ENCODE measurements around the gene IL12B. TPM values are rescaled to one million over a fixed set of nuclear protein-coding genes. Genes with fewer than 3 reads are reported as not detected.
"Not testable (repeated sequence)": the region's sequence is repeated elsewhere in the genome, so short reads cannot be mapped to it uniquely, and the experiment has no call there.

Gene IL12B
- total RNA-seq, 2 experiments from 2014 or later, result not detected

DNA sequence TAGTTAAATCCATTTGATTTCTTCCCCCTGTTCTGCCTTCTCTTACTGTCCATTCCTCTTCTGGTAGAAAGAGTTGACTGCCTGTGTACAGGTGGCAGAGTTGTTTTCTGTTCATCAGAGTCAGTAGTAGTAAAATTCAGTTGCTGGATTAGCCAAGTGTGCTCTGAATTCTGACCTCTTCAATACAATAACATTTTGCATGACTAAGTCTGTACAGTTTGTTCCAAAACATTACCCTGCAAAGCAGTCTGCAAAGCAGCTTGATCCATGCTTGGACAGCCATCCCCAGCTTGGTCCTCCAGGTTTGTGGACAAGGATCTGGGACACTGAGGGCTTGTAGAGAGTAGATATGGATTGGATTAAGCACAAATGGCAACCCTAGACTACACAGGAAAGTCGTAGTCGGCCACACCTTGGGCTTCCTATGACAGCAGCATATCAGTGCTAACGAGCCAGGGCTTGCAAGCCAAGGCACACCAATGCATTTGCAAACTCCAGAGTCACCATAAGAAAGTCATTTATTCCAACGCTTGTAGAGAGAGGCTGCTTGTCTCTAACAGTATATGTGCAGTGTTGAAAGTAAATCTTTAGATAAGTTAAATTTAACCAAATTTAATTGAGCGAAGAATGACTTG, 25.2 kb downstream of the IL12B start:
- ChIA-PET CTCF (no interaction called here), POLR2A (interaction anchor here (0.6 kb wide), 1 partner anchor 70 kb away, joined by 3 read pairs; no protein-coding TSS in a partner anchor)

DNA sequence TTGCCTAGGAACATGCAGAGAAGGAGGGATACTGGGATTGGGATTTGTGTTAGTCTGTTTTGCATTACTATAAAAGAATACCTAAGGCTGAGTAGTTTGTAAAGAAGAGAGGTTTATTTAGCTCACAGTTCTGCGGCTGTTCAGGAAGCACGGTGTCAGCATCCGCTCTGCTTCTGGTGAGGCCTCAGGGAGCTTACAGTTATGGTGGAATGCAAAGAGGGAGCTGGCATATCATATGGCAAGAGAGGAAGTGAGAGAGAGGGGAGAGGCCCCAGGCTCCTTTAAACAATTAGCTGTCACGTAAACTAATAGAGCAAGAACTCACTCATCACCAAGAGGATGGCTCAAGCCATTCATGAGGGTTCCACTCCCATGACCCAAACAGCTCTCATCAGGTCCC, 27.0 kb downstream of the IL12B start:
- CTCF ChIA-PET, result no interaction called here

DNA sequence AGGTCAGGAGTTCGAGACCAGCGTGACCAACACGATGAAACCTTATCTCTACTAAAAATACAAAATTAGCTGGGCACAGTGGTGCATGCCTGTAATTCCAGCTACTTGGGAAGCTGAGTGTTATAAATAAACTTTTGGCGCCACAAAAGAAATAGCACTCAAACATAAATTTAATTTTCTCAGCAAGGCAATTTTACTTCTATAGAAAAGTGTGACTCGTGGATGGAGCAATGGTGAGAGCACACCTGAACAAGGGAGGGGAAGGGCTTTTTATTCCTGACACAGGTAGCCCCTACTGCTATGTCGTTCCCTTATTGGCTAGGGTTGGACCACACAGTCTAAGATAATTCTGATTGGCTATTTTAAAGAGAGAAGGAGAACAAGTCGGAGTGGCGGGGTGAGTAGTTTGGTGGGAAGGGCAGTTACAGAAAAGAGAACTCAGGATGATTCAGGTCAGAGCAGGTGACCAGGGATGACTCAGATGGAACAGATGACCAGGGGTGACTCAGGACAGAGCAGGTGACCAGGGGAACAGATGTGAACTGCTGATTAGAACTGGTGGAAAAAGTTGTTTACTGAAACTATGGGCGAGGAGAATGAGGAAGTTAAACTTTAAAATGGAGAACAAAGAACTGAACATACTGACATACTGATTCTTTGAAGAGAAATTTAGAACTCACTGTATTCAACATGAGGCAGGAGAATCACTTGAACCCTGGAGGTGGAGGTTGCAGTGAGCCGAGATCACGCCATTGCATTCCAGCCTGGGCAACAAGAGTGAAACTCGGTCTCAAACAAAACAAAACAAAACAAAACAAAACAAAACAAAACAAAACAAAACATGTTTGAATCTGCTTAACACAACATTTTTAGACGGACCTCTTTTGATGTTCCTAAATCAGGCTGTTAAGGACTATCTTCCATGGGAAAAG, 28.1 kb downstream of the IL12B start:
- CTCF ChIA-PET, POLR2A ChIA-PET: not testable (repeated sequence)

More for the DNA sequence above, 27.0 kb downstream of the IL12B start:
- POLR2A ChIA-PET, result no interaction called here

DNA sequence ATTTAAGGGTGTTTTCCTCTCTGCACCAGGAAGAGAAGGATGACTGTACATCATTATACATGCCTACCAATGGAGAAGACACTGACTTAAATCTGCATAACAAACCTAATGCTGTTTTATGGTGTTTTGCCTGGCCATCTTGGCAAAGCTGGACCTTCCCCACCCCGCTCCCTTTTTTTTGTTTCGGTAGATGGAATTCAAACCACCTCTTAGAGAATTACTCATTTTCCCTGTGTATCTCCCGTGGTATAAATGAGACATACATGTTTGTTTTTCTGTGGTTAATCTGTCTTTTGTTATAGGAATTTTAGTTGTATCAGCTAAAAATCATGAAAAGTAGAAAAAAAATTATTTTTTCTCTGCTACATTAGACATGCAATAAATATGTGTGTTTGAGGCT, 28.8 kb downstream of the IL12B start:
- CTCF ChIA-PET, result interaction anchor here (1.4 kb wide), 1 partner anchor 145 kb away, joined by 3 read pairs; no protein-coding TSS in a partner anchor
- POLR2A ChIA-PET, result no interaction called here

DNA sequence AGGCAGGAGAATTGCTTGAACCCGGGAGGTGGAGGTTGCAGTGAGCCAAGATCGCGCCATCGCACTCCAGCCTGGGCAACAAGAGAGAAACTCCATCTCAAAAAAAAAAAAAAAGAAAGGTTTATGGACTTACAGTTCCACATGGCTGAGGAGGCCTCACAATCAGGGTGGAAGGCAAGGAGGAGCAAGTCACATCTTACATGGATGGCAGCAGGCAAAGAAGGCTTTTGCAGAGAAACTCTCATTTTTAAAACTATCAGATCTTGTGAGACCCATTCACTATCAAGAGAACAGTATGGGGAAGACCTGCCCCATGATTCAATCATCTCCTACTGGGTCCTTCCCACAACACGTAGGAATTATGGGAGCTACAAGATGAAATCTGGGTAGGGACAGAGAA, 33.0 kb downstream of the IL12B start:
- CTCF ChIA-PET, result not testable (repeated sequence)
- POLR2A ChIA-PET, result interaction anchor here (0.7 kb wide), 1 partner anchor 524 kb away, joined by 3 read pairs; no protein-coding TSS in a partner anchor

DNA sequence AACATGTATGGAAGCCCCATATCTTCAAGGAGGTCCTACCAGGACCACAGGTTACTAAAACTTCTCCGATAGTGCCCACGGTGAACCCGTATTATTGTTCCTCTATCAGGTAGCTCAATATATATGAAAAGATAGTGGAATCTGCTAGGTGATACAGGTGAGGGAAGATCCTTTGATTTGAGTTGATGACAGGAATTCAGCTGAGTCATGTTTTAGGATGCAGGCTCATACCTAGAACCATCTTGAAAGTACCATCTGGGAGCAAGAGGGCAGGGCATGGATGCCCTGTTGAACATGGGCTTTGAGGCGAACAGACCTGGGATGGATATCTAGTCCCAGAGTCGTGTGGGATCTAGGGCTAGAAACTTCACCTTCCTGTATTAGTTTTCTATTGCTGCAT, 35.4 kb downstream of the IL12B start:
- ChIA-PET CTCF (no interaction called here), POLR2A (no interaction called here)

DNA sequence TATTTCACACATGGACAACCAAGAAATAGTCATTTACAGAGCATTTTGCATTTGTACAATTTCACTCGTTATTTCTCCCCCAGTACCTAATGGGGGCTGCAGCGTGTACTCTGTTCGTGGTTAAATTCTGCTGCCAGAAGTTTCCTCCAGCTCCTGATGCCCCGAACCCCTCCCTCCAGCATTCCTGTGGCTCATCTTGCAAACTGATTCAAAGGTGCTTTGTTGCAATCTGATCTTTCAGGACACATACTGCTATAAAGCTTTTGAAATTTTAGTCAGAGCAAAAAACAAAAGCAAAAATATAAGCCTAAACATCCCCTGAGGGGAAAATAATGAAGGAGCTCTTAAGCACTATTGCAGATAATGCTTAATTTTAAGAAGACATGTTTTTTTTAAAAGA, 39.5 kb downstream of the IL12B start:
- CTCF ChIA-PET, result no interaction called here
- POLR2A ChIA-PET, result no interaction called here

DNA sequence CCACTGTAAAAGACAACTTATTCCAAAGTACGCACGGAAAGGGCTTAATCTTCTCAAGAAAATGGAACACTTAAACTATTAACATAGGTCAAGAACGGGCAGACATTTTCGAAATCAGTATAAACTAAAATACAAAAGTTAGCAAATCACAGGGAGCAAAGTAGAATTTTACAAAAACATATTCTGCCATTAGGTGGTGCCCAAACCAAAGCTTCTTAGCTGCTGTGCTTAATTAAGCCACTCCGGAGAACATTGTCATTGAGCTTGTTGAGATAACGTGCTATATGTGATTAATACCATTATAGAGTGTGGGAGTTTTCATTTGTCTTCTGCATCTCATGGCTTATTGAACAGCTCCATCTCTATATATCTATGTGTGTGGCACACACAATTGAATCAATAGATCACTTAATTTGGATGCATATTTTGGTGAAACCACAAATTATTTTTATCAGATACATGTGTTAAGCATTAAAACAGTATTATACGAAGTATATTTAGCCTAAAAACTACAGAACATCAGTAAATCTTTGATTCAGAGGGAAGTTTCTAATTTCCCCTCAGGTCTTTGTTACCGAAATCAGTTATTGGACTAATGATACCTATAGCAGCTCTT, 43.8 kb downstream of the IL12B start:
- POLR2A ChIA-PET, result interaction anchor here (0.6 kb wide), 2 partner anchors 12 to 1461 kb away, joined by 3 to 5 read pairs; no protein-coding TSS in a partner anchor
- CTCF ChIA-PET, result interaction anchor here (0.9 kb wide), 1 partner anchor 25 kb away, joined by 3 read pairs; no protein-coding TSS in a partner anchor

DNA sequence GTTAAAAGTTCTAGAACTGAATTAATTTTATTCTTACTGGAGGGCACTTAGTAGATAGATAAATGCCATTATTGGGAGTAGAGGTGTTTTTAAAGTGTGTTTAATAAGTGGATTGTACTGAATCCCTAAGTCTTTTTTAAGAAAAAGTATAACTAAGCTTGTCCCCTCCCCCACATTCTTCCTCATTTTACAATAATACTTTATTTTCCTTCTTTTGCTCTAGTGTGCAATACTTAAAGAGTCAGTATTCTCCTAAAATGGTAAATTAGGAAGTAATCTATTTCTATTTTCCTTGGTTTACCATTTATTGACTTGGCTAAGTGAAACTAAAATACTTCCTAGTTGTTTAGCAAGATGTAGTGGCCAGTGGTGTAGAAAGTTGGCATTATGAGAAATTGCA, 55.6 kb downstream of the IL12B start:
- ChIA-PET CTCF (no interaction called here), POLR2A (interaction anchor here (0.7 kb wide), 1 partner anchor 12 kb away, joined by 3 read pairs; no protein-coding TSS in a partner anchor)

DNA sequence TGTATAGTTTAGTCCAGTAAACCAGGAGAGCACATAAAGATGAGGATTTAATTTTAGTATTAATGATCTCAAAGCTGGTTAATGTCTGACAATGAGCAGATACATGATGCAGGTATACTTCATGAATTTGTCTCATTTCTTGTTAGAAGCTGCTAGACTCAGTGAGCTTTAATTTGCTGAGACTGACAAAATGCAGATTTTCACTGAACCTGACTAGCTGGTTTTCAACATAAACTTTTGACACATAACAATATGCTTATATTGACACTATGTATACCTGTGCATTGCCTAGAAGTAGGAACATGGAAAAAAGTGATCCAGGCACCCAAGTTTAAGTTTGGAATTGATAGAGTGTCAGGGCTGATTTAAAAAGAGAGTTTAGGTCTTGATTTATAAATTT, 56.4 kb downstream of the IL12B start:
- ChIA-PET CTCF (no interaction called here), POLR2A (no interaction called here)

DNA sequence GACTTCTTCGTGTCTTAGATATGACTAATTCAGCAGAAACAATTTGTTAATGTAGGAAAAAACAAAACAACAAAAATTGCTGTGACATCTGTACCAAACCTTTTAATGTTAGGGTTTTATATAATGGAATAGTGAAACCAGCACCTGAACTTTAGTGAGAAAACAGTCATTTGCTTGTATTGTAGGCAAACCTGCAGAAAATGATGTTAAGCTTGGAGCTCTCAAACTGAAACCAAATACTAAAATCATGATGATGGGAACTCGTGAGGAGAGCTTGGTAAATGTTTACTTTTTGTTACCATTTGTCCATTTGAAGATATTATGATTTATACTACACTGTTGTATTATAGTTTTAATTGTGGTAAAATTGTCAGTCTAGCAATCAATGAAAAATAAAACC, 60.6 kb downstream of the IL12B start:
- CTCF ChIA-PET, result no interaction called here
- POLR2A ChIA-PET, result no interaction called here

DNA sequence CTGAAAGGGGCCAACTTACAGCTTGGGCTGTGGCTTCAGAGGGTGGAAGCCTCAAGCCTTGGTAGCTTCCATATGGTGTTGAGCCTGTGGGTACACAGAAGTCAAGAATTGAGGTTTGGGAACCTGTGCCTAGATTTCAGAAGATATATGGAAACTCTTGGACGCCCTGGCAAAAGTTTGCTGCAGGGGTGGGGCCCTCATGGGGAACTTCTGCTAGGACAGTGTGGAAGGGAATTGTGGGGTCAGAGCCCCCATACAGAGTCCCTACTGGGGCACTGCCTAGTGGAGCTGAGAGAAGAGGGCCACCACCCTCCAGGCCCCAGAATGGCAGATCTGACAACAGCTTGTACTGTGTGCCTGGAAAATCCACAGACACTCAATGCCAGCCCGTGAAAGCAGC, 63.5 kb downstream of the IL12B start:
- POLR2A ChIA-PET, CTCF ChIA-PET: not testable (repeated sequence)

Other genes starting within 250 kb of the IL12B start
- not detected for gene EBF1, start 230.6 kb downstream of the IL12B start, total RNA-seq
- gene RNF145, start 120.9 kb downstream of the IL12B start, total RNA-seq, result 10 to 100 TPM; 91.4 to 91.8 TPM
- gene UBLCP1, start 67.2 kb downstream of the IL12B start, total RNA-seq, result 10 to 100 TPM; 40.5 to 41.7 TPM